LNCAP (cell line): ENCODE measurements around the gene PLA2G4A.

ENCODE experiments used
- CTCF ChIP-seq: fragments of 450-650 bp; IDR thresholded peaks from 2 replicates; pipeline ENCODE4 v1.5.1; 2017; ENCODE audit warnings: mild to moderate bottlenecking

PLA2G4A gene

GRCh38 chr1:186927884-186928283, 99.1 kb downstream of the PLA2G4A start:
- TF ChIP-seq CTCF: no peak

GRCh38 chr1:186930238-186930637, 101.5 kb downstream of the PLA2G4A start:
- TF ChIP-seq CTCF: no peak

- TF ChIP-seq CTCF: no peak
These were observed 108.4 kb downstream of the PLA2G4A start for GRCh38 chr1:186937016-186937670.

GRCh38 chr1:186943891-186944686, 115.3 kb downstream of the PLA2G4A start:
- no peak for TF ChIP-seq CTCF

- no peak for TF ChIP-seq CTCF
These were observed 116.4 kb downstream of the PLA2G4A start for GRCh38 chr1:186945146-186945545.

GRCh38 chr1:186948535-186948934, 119.8 kb downstream of the PLA2G4A start:
- TF ChIP-seq CTCF: no peak

GRCh38 chr1:186949173-186949572, 120.4 kb downstream of the PLA2G4A start:
- TF ChIP-seq CTCF: no peak
